ENCODE data around the gene MRPL55. TPM values are rescaled to one million over a fixed set of nuclear protein-coding genes. Genes with fewer than 3 reads are reported as not detected.
A peak's percentile ranks its signal among the peaks of the same experiment; 100 is the strongest.

MRPL55 gene
- total RNA-seq, 4 donors from 2014 or later: 70.1 to 99.6 (median 80.8) TPM

- H3K27ac ChIP-seq: peak overlapping the region; percentile 92 to 94 (median 92)
- peaks cover 0 to 51% (median 0%) of the 10 kb centered on the region in 3 donors for H3K36me3 ChIP-seq
- no peaks in the 10 kb centered on the region for H3K9me3 ChIP-seq
- peak; percentile 58 to 79 (median 77) for DNase-seq
- peak overlapping the region; percentile 79 to 92 (median 82) for H3K4me3 ChIP-seq
- peak in 3 of 6 experiments; percentile 14 to 31 (median 16) for TF ChIP-seq CTCF (IDR thresholded peaks at IDR 0.05)
- no peak for TF ChIP-seq POLR2A (IDR thresholded peaks at IDR 0.05)
- peaks cover 4 to 21% (median 8%) of the 10 kb centered on the region in 4 donors for H3K4me1 ChIP-seq
- no peaks in the 10 kb centered on the region for H3K27me3 ChIP-seq
These were observed 6.9 kb downstream of the MRPL55 start for GRCh38 chr1:228101994-228102790.

GRCh38 chr1:228101614-228101993 is 7.5 kb downstream of the MRPL55 start:
- Histone ChIP-seq H3K36me3 (peaks cover 0 to 53% (median 0%) of the 10 kb centered on the region in 3 donors), H3K9me3 (no peaks in the 10 kb centered on the region), H3K27me3 (no peaks in the 10 kb centered on the region), H3K27ac (peak overlapping the region; percentile 92 to 94 (median 92)), H3K4me3 (peak overlapping the region; percentile 79 to 92 (median 82)), H3K4me1 (peaks cover 4 to 25% (median 8%) of the 10 kb centered on the region in 4 donors)
- no peak for DNase-seq
- TF ChIP-seq CTCF (IDR thresholded peaks at IDR 0.05) (no peak), POLR2A (IDR thresholded peaks at IDR 0.05) (no peak)

- TF ChIP-seq CTCF (IDR thresholded peaks at IDR 0.05) (no peak), POLR2A (IDR thresholded peaks at IDR 0.05) (no peak)
- no peaks in the 10 kb centered on the region for H3K9me3 ChIP-seq
- H3K27ac ChIP-seq: peak overlapping the region in 2 of 4 donors; percentile 92 to 94
- peaks cover 0 to 53% (median 0%) of the 10 kb centered on the region in 3 donors for H3K36me3 ChIP-seq
- H3K4me3 ChIP-seq: peak overlapping the region in 2 of 4 donors; percentile 79 to 83
- no peak for DNase-seq
- H3K27me3 ChIP-seq: no peaks in the 10 kb centered on the region
- H3K4me1 ChIP-seq: peaks cover 4 to 31% (median 8%) of the 10 kb centered on the region in 4 donors
These were observed 8.1 kb downstream of the MRPL55 start for GRCh38 chr1:228100822-228101613.

- no peak overlapping the region for H3K4me3 ChIP-seq
- peaks cover 4 to 38% (median 8%) of the 10 kb centered on the region in 4 donors for H3K4me1 ChIP-seq
- no peak overlapping the region for H3K27ac ChIP-seq
- no peaks in the 10 kb centered on the region for H3K9me3 ChIP-seq
- H3K27me3 ChIP-seq: no peaks in the 10 kb centered on the region
- DNase-seq: no peak
- peaks cover 0 to 48% (median 0%) of the 10 kb centered on the region in 3 donors for H3K36me3 ChIP-seq
- no peak for TF ChIP-seq CTCF (IDR thresholded peaks at IDR 0.05)
- no peak for TF ChIP-seq POLR2A (IDR thresholded peaks at IDR 0.05)
These were observed 9.8 kb downstream of the MRPL55 start for GRCh38 chr1:228099331-228099732.

GRCh38 chr1:228098323-228098931 is 10.7 kb downstream of the MRPL55 start:
- TF ChIP-seq POLR2A (IDR thresholded peaks at IDR 0.05): no peak
- no peak for TF ChIP-seq CTCF (IDR thresholded peaks at IDR 0.05)
- peaks cover 0 to 48% (median 0%) of the 10 kb centered on the region in 3 donors for H3K36me3 ChIP-seq
- peak in 1 of 3 donors; percentile 40 for DNase-seq
- H3K27ac ChIP-seq: no peak overlapping the region
- peaks cover 4 to 30% (median 7%) of the 10 kb centered on the region in 4 donors for H3K4me1 ChIP-seq
- no peaks in the 10 kb centered on the region for H3K9me3 ChIP-seq
- no peaks in the 10 kb centered on the region for H3K27me3 ChIP-seq
- H3K4me3 ChIP-seq: no peak overlapping the region

Measured in Peyer's patch (tissue), 4 donors.